MM.1S (cell line): ENCODE data around the gene FGFR1OP2.

Experiments used
- DNase-seq: peaks from one replicate; pipeline ENCODE4 v3.0.0-alpha.2; 2015
- H2AFZ ChIP-seq: fragments of 300-600 bp; sonication (generic); 2 replicates; pipeline ENCODE4 v1.6.0; 2016; ENCODE audit warnings: antibody characterized with exemption, low read length
- H3F3A ChIP-seq: fragments of 300-600 bp; sonication (generic); 2 replicates; pipeline ENCODE4 v1.6.1; 2016; ENCODE audit warnings: mild to moderate bottlenecking, antibody characterized with exemption, low read length, moderate library complexity, mixed read lengths; ENCODE audit not compliant: insufficient read depth
- H3K27ac ChIP-seq: fragments of 300-600 bp; sonication (generic); 2 replicates; pipeline ENCODE4 v1.5.1; 2016; ENCODE audit warnings: mild to moderate bottlenecking, low read length
- H3K27me3 ChIP-seq: fragments of 300-600 bp; sonication (generic); replicated peaks from 2 replicates; pipeline ENCODE4 v1.6.0; 2016; ENCODE audit warnings: low read length; ENCODE audit not compliant: insufficient read depth
- H3K36me3 ChIP-seq: fragments of 300-600 bp; sonication (generic); replicated peaks from 2 replicates; pipeline ENCODE4 v1.6.1; 2016; ENCODE audit warnings: mild to moderate bottlenecking, low read length, mixed read lengths; ENCODE audit not compliant: insufficient read depth
- H3K4me1 ChIP-seq: fragments of 300-600 bp; sonication (generic); 2 replicates; pipeline ENCODE4 v1.6.1; 2016; ENCODE audit warnings: low read length, mixed read lengths
- H3K4me2 ChIP-seq: fragments of 300-600 bp; sonication (generic); 2 replicates; pipeline ENCODE4 v1.6.0; 2016; ENCODE audit warnings: low read depth, low read length
- H3K4me3 ChIP-seq: fragments of 300-600 bp; sonication (generic); 2 replicates; pipeline ENCODE4 v1.5.1; 2016; ENCODE audit warnings: low read length, mixed read lengths
- H3K79me2 ChIP-seq: fragments of 300-600 bp; sonication (generic); 2 replicates; pipeline ENCODE4 v1.6.1; 2016; ENCODE audit warnings: mixed run types, low read length, mixed read lengths
- H3K9ac ChIP-seq: fragments of 300-600 bp; sonication (generic); 2 replicates; pipeline ENCODE4 v1.6.1; 2016; ENCODE audit warnings: low read length, mixed read lengths
- H3K9me2 ChIP-seq: fragments of 300-600 bp; sonication (generic); replicated peaks from 2 replicates; pipeline ENCODE4 v1.6.1; 2016; ENCODE audit warnings: mild to moderate bottlenecking, low read length, mixed read lengths; ENCODE audit not compliant: insufficient read depth
- H3K9me3 ChIP-seq: fragments of 300-600 bp; sonication (generic); replicated peaks from 2 replicates; pipeline ENCODE4 v1.6.1; 2016; ENCODE audit warnings: mild to moderate bottlenecking, low read length, mixed read lengths; ENCODE audit not compliant: insufficient read depth
- H4K20me1 ChIP-seq: fragments of 300-600 bp; sonication (generic); 2 replicates; pipeline ENCODE4 v1.6.1; 2016; ENCODE audit warnings: mild to moderate bottlenecking, low read length, moderate library complexity, mixed read lengths; ENCODE audit not compliant: insufficient read depth
- CTCF ChIP-seq: fragments of 300-600 bp; sonication (generic); IDR thresholded peaks from 2 replicates; pipeline ENCODE4 v1.5.1; 2016; ENCODE audit warnings: antibody characterized with exemption, low read length, mixed read lengths
- EZH2 ChIP-seq: fragments of 300-600 bp; sonication (generic); optimal IDR thresholded peaks from 2 replicates; pipeline ENCODE3; 2017; ENCODE audit warnings: low read depth, mild to moderate bottlenecking, antibody characterized with exemption, low read length, mixed read lengths
- EZH2phosphoT487 ChIP-seq: fragments of 300-600 bp; sonication (generic); IDR thresholded peaks from 2 replicates; pipeline ENCODE4 v1.6.1; 2018; ENCODE audit warnings: antibody characterized with exemption, low read length

FGFR1OP2 gene

GRCh38 chr12:26987634-26988424, 49.6 kb downstream of the FGFR1OP2 start:
- no peaks in the 10 kb centered on the region; the same call in 1 of the 2 replicates for H3K79me2 ChIP-seq
- H3K36me3 ChIP-seq = 0 out of 2 replicates have a peak, but pooled peaks cover 3% of the 10 kb centered on the region
- no peak overlapping the region for H3K4me2 ChIP-seq
- no peak overlapping the region for H3K9ac ChIP-seq
- H3K4me3 ChIP-seq = no peak overlapping the region
- no peaks in the 10 kb centered on the region for H4K20me1 ChIP-seq
- no peaks in the 10 kb centered on the region for H3K4me1 ChIP-seq
- no peaks in the 10 kb centered on the region for H3K9me3 ChIP-seq
- H3K27me3 ChIP-seq = no peaks in the 10 kb centered on the region
- TF ChIP-seq EZH2 (no peak), EZH2phosphoT487 (no peak), CTCF (no peak)
- no peak for DNase-seq
- no peak overlapping the region for H2AFZ ChIP-seq
- no peaks in the 10 kb centered on the region for H3K9me2 ChIP-seq
- no peaks in the 10 kb centered on the region for H3F3A ChIP-seq
- no peak overlapping the region for H3K27ac ChIP-seq

DNA sequence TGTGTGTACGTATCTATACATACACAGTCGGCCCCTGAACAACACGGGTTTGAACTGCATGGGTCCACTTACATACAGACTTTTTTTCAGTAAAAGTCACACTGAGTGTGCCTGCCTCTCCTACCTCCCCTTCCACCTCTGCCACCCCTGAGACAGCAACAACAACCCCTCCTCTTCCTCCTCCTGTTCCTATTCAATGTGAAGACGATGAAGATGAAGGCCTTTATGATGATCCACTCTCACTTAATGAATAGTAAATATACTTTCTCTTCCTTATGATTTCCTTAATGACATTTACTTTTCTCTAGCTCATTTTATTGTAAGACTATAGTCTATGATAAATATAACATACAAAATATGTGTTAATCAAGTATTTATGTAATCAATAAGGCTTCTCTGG, 50.4 kb downstream of the FGFR1OP2 start:
- 0 out of 2 replicates have a peak, but pooled peaks cover 3% of the 10 kb centered on the region for H3K36me3 ChIP-seq
- no peak overlapping the region for H3K4me2 ChIP-seq
- TF ChIP-seq EZH2phosphoT487 (no peak), EZH2 (no peak), CTCF (no peak)

GRCh38 chr12:26989873-26990272, 51.6 kb downstream of the FGFR1OP2 start:
- Histone ChIP-seq H3K36me3 (0 out of 2 replicates have a peak, but pooled peaks cover 3% of the 10 kb centered on the region), H3K4me3 (no peak overlapping the region)

More for the DNA sequence above, 50.4 kb downstream of the FGFR1OP2 start:
- Histone ChIP-seq H4K20me1 (no peaks in the 10 kb centered on the region), H3K9me2 (no peaks in the 10 kb centered on the region), H3K9ac (no peak overlapping the region), H3K79me2 (no peaks in the 10 kb centered on the region; the same call in 1 of the 2 replicates), H3F3A (no peaks in the 10 kb centered on the region), H3K4me3 (no peak overlapping the region), H3K27me3 (no peaks in the 10 kb centered on the region), H3K4me1 (no peaks in the 10 kb centered on the region), H3K9me3 (no peaks in the 10 kb centered on the region), H3K27ac (no peak overlapping the region), H2AFZ (no peak overlapping the region)
- no peak for DNase-seq

More at GRCh38 chr12:26989873-26990272, 51.6 kb downstream of the FGFR1OP2 start:
- no peaks in the 10 kb centered on the region; the same call in 1 of the 2 replicates for H3K79me2 ChIP-seq
- no peak for DNase-seq
- H3K27ac ChIP-seq = no peak overlapping the region
- H3K9me2 ChIP-seq = no peaks in the 10 kb centered on the region
- no peak overlapping the region for H3K9ac ChIP-seq
- no peak for TF ChIP-seq EZH2phosphoT487
- no peak for TF ChIP-seq EZH2
- no peak for TF ChIP-seq CTCF
- no peaks in the 10 kb centered on the region for H3K27me3 ChIP-seq
- H2AFZ ChIP-seq = no peak overlapping the region
- H3K4me2 ChIP-seq = no peak overlapping the region
- no peaks in the 10 kb centered on the region for H3F3A ChIP-seq
- no peaks in the 10 kb centered on the region for H3K9me3 ChIP-seq
- H3K4me1 ChIP-seq = no peaks in the 10 kb centered on the region
- H4K20me1 ChIP-seq = no peaks in the 10 kb centered on the region
